A549 (cell line): Measurements from ENCODE around the gene UMODL1.

Experiments used
- CTCF ChIP-seq: fragments of >200 bp; sonication (Bioruptor Twin); formaldehyde crosslinking; IDR thresholded peaks from 3 replicates; pipeline ENCODE4 v1.5.1; 2016
- HMGXB4 ChIP-seq: fragments of 250-450 bp; sonication (Bioruptor Pico); IDR thresholded peaks from 2 replicates; pipeline ENCODE4 v1.5.0; 2021; ENCODE audit warnings: mild to moderate bottlenecking, moderate library complexity, borderline replicate concordance
- HOXA7 ChIP-seq: fragments of 250-450 bp; sonication (Bioruptor Pico); IDR thresholded peaks from 2 replicates; pipeline ENCODE4 v1.5.0; 2020; ENCODE audit warnings: mild to moderate bottlenecking, moderate library complexity
- JUN ChIP-seq, 2 experiments: fragments of >200 bp; sonication (Bioruptor Twin); formaldehyde crosslinking; IDR thresholded peaks; 2 replicates in 1 of 2; 3 replicates in 1 of 2; pipeline ENCODE4 v1.6.1; 2016 to 2017
- POLR2A ChIP-seq: IDR thresholded peaks from 2 replicates; pipeline ENCODE4 v1.6.1; 2012; ENCODE audit warnings: mild to moderate bottlenecking, low read length
- RAD21 ChIP-seq, 2 experiments: fragments of >200 bp in 1 of 2; sonication (Bioruptor Twin) in 1 of 2; formaldehyde crosslinking in 1 of 2; IDR thresholded peaks in 1 of 2; conservative IDR thresholded peaks in 1 of 2; 2 replicates in 1 of 2; 3 replicates in 1 of 2; pipeline ENCODE4 v1.6.1; 2012 to 2018; ENCODE audit warnings: inconsistent platforms in 1 of 2
- REST ChIP-seq: fragments of 200-600 bp; sonication (generic); IDR thresholded peaks from 2 replicates; pipeline ENCODE4 v1.6.1; 2016; ENCODE audit warnings: antibody characterized with exemption, mild to moderate bottlenecking, moderate library complexity

GRCh38 chr21:42109473-42109872 lies 38.4 kb downstream of the UMODL1 start:
- TF ChIP-seq CTCF (no peak), HMGXB4 (CRISPR knock-in tag) (no peak), JUN (IDR thresholded peaks at IDR 0.05) (no peak), RAD21 (conservative IDR thresholded peaks at IDR 0.05 in 1 of 2, IDR thresholded peaks at IDR 0.05 in 1 of 2) (no peak), REST (no peak), POLR2A (no peak), HOXA7 (CRISPR knock-in tag) (no peak)
